Measurements from ENCODE around the gene ADGRG3.

ADGRG3 gene

GRCh38 chr16:57637020-57637419 is 31.1 kb upstream of the ADGRG3 start:
- Histone ChIP-seq H3K4me3 (ENCODE audit: insufficient read depth, low read length, poor library complexity, severe bottlenecking) (no peak overlapping the region), H3K4me2 (ENCODE audit: low read depth, low read length, poor library complexity, severe bottlenecking) (no peak overlapping the region), H3F3A (ENCODE audit: insufficient read depth) (no peaks in the 10 kb centered on the region), H3K27ac (ENCODE audit: low read depth, low read length) (no peak overlapping the region), H3K79me2 (ENCODE audit: insufficient read depth, low read length) (no peaks in the 10 kb centered on the region), H3K27me3 (ENCODE audit: low read length) (no peaks in the 10 kb centered on the region), H4K20me1 (ENCODE audit: low read depth, low read length) (no peaks in the 10 kb centered on the region), H3K9me3 (ENCODE audit: insufficient read depth, low read length) (no peaks in the 10 kb centered on the region), H2AFZ (ENCODE audit: low read depth, low read length, severe bottlenecking) (no peak overlapping the region), H3K9me2 (replicated peaks; ENCODE audit: insufficient read depth, low read length) (no peaks in the 10 kb centered on the region), H3K9ac (ENCODE audit: low read length) (no peak overlapping the region), H3K36me3 (ENCODE audit: low read length) (no peaks in the 10 kb centered on the region)
- no peak for TF ChIP-seq EZH2phosphoT487 (conservative IDR thresholded peaks at IDR 0.05; ENCODE audit: low read length)
- TF ChIP-seq CTCF (IDR thresholded peaks at IDR 0.05; ENCODE audit: insufficient read depth, low read length, poor library complexity, severe bottlenecking): no peak

GRCh38 chr16:57637424-57637823 is 30.7 kb upstream of the ADGRG3 start:
- Histone ChIP-seq H3K27me3 (ENCODE audit: low read length) (no peaks in the 10 kb centered on the region), H3K27ac (ENCODE audit: low read depth, low read length) (no peak overlapping the region), H3F3A (ENCODE audit: insufficient read depth) (no peaks in the 10 kb centered on the region), H3K9ac (ENCODE audit: low read length) (no peak overlapping the region), H3K9me2 (replicated peaks; ENCODE audit: insufficient read depth, low read length) (no peaks in the 10 kb centered on the region), H3K4me2 (ENCODE audit: low read depth, low read length, poor library complexity, severe bottlenecking) (no peak overlapping the region), H3K79me2 (ENCODE audit: insufficient read depth, low read length) (no peaks in the 10 kb centered on the region), H2AFZ (ENCODE audit: low read depth, low read length, severe bottlenecking) (no peak overlapping the region), H3K4me3 (ENCODE audit: insufficient read depth, low read length, poor library complexity, severe bottlenecking) (no peak overlapping the region), H4K20me1 (ENCODE audit: low read depth, low read length) (no peaks in the 10 kb centered on the region), H3K36me3 (ENCODE audit: low read length) (no peaks in the 10 kb centered on the region), H3K9me3 (ENCODE audit: insufficient read depth, low read length) (no peaks in the 10 kb centered on the region)
- TF ChIP-seq CTCF (IDR thresholded peaks at IDR 0.05; ENCODE audit: insufficient read depth, low read length, poor library complexity, severe bottlenecking) (no peak), EZH2phosphoT487 (conservative IDR thresholded peaks at IDR 0.05; ENCODE audit: low read length) (no peak)

GRCh38 chr16:57637965-57638364 is 30.1 kb upstream of the ADGRG3 start:
- no peak overlapping the region for H3K4me2 ChIP-seq (ENCODE audit: low read depth, low read length, poor library complexity, severe bottlenecking)
- no peak overlapping the region for H3K27ac ChIP-seq (ENCODE audit: low read depth, low read length)
- no peak for TF ChIP-seq EZH2phosphoT487 (conservative IDR thresholded peaks at IDR 0.05; ENCODE audit: low read length)
- TF ChIP-seq CTCF (IDR thresholded peaks at IDR 0.05; ENCODE audit: insufficient read depth, low read length, poor library complexity, severe bottlenecking): no peak
- H3K9me3 ChIP-seq (ENCODE audit: insufficient read depth, low read length): no peaks in the 10 kb centered on the region
- no peak overlapping the region for H2AFZ ChIP-seq (ENCODE audit: low read depth, low read length, severe bottlenecking)
- no peak overlapping the region for H3K9ac ChIP-seq (ENCODE audit: low read length)
- no peaks in the 10 kb centered on the region for H3F3A ChIP-seq (ENCODE audit: insufficient read depth)
- no peaks in the 10 kb centered on the region for H4K20me1 ChIP-seq (ENCODE audit: low read depth, low read length)
- H3K27me3 ChIP-seq (ENCODE audit: low read length): no peaks in the 10 kb centered on the region
- H3K9me2 ChIP-seq (replicated peaks; ENCODE audit: insufficient read depth, low read length): no peaks in the 10 kb centered on the region
- H3K4me3 ChIP-seq (ENCODE audit: insufficient read depth, low read length, poor library complexity, severe bottlenecking): no peak overlapping the region
- H3K36me3 ChIP-seq (ENCODE audit: low read length): no peaks in the 10 kb centered on the region
- H3K79me2 ChIP-seq (ENCODE audit: insufficient read depth, low read length): no peaks in the 10 kb centered on the region

Measured in SU-DHL-6 (cell line).